Colon (tissue), 2 donors: ENCODE measurements around the gene PARD6B.
"Not testable (repeated sequence)": the region's sequence is repeated elsewhere in the genome, so short reads cannot be mapped to it uniquely, and the experiment has no call there.

Experiments used
- FAIRE-seq: peaks from 2 replicates; lab custom pipeline; 2012; peaks lifted over from hg19 to GRCh38; lab: Jason Lieb, UNC
- donor health status: control.
- donor health status: control.

The PARD6B gene

DNA sequence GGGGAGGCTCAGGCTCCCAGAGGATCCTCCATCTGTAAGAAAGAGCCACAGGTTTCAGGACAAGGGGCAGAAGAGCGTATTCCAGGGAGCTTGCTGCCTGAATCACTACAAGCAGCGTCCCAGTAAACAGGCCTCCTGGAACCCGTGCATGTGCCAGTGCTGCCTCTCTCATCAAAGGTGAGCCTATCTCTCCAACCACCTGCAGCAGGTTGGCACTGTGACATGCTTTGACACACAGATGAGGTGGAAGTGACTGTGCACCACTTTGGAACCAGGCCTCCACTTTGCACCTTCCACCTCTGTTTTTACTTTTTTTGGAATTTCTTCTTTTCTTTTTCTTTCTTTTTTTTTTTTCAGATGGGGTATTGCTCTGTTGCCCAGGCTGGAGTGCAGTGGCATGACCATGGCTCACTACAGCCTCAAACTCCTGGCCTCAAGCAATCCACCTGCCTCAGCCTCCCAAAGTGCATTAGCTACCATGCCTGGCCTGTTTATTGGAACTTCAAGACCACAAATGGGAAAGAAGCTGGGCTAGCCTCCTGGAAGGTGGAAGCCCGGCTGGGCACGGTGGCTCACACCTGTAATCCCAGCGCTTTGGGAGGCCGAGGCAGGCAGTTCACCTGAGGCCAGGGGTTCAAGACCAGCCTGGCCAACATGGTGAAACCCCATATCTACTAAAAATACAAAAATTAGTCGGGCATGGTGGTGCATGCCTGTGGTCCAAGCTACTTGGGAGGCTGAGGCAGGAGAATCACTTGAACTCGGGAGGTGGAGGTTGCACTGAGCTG lies 27.5 kb upstream of the PARD6B start:
- not testable (repeated sequence) for FAIRE-seq

DNA sequence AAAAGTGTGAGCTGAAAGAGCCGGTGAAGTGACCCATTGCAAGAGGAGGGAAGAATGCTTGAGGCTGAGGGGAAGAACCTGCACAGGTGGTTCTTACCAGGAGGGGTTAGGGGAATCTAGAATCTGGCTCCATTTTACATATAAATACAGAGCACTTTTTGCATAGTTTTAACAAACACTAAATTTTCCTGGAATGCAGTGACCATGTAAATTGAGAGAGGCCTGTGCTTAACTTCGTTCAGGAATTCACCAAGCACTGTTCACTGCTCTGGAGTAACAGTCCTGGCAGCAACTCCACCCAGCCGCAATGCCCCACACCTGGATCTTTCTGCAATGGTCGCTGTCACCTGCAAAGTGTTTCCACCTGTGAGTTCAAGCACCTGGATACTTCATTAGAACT lies 26.9 kb upstream of the PARD6B start:
- no peak for FAIRE-seq

- FAIRE-seq = no peak
Observed at GRCh38 chr20:50704971-50705370, 26.4 kb upstream of the PARD6B start.

GRCh38 chr20:50708845-50709635 lies 22.3 kb upstream of the PARD6B start:
- FAIRE-seq = no peak

DNA sequence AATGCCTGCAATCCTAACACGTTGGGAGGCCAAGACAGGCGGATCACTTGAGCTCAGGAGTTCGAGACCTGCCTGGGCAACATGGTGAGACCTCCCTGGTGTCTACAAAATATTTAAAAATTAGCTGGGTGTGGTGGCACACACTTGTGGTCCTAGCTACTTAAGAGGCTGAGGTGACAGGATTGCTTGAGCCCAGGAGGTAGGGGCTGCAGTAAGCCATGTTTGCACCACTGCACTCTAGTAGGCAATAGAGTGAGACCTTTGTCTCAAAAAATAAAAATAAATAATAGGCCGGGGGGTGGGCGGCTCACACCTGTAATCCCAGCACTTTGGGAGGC lies 21.8 kb upstream of the PARD6B start:
- no peak for FAIRE-seq

GRCh38 chr20:50710492-50711063 lies 20.8 kb upstream of the PARD6B start:
- no peak for FAIRE-seq

DNA sequence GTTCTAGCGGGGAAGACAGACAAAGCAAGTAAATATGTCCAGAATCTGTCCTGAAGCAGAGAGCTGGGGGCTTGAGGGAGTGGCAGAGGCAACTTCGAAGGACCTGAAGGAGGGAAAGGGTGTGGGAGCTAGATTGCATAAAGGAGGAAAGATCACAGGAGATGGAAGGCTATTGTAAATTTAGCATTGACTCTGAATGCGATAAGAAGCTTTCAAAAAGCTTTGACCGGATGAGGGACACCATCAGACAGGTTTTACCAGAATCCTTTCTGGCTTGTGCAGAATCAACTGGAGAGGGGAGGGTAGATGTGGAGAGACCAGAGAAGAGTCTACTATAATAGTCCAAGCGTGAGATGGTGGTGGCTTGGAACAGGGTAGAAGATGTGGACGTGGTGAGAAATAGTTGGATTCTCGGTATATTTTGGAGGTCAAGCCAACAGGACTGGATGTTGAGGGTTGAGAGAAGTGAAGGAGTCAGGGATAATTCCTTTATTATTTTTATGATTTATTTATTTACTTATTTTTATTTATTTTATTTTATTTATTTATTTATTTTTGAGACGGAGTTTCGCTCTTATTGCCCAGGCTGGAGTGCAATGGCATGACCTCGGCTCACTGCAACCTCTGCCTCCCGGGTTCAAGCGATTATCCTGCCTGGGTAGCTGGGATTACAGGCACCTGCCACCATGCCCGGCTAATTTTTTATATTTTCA lies 20.1 kb upstream of the PARD6B start:
- FAIRE-seq = no peak

- no peak for FAIRE-seq
Observed at GRCh38 chr20:50712771-50713656, 18.4 kb upstream of the PARD6B start.

- no peak for FAIRE-seq
Observed at GRCh38 chr20:50713657-50714101, 17.7 kb upstream of the PARD6B start.

GRCh38 chr20:50714426-50714825 lies 17.0 kb upstream of the PARD6B start:
- not testable (repeated sequence) for FAIRE-seq

DNA sequence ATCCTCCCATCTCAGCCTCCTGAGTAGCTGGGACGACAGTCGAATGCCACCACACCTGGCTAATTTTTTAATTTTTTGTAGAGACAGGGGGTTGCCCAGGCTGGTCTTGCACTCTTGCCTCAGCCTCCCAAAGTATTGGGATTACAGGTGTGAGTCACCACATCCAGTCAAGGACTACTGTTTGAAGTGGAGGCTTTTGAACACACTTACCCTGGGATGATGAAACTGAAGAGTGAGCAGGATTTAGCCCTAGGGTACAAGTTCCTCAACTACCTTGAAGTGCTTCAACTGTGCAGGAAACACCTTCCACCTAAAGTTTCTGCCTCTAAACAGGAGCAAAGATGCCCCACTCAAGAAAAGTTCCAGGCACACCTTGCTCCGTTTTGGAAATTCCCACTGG lies 15.7 kb upstream of the PARD6B start:
- FAIRE-seq = no peak

DNA sequence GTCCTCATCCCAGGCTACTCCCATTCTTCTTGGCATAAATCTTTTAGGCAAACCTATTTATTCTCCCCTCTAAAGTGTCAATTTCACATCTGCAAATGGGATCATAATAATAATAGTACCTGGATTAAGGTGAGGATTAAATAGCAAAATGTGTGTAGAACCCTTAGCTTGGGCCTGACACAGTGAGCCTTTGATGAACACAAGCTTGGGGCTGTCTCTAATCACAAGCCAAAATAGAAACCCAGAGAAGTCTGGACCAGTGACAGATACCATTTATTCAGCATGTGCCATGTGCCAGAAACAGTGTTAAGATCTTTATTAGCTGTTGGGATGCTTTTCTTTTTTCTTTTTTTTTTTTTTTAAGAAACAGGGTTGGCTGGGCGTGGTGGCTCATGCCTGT lies 14.9 kb upstream of the PARD6B start:
- no peak for FAIRE-seq

- FAIRE-seq = no peak
Observed at GRCh38 chr20:50717312-50717711, 14.1 kb upstream of the PARD6B start.

DNA sequence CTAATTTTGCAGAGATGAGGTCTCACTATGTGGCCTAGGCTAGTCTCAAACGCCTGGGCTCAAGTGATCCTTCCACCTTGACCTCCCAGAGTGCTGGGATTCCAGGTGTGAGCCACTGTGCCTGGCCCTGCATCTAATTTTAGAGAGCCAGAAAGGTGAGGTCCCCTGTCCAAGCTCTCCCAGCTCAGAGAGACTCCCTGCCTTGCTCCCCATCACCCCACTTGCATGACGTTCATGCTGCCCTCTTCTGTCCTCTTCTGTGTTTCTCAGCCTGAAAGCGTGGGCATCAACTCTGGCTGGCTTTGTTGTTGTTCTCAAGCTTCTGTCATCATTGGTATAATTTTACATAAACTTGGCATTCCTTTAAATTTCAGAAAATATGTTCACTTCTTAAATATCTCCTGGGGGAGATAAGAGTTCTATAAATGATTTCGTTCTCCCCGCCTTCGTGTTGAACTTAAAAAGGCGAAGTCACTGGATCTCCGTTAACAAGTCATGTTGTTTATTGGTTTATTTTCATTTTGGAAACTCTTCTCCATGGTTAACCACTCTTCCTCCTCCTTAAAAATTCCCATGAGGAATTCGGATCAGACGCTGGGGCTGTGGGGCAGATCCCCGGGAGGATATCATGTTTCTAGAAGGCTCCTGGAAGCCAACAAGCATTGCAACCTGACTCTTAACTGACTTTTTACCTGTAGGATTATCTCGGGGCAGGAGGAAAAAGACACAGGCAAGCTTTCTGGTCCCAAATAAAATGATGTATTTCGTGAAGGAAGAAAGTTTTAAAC lies 13.2 kb upstream of the PARD6B start:
- no peak for FAIRE-seq

DNA sequence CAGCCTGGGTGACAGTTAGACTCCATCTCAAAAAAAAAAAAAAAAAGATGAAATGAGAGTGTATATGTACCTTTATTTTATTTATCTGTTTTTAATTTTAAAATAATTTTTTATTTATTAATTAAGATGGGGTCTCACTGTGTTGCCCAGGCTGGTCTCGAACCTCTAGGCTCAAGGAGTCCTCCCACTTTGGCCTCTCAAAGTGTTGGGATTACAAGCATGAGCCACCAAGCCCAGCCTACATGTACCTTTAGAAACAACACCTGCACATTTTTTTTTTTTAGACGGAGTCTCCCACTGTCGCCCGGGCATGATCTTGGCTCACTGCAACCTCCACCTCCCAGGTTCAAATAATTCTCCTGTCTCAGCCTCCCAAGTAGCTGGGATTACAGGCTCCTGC lies 12.1 kb upstream of the PARD6B start:
- FAIRE-seq = no peak

- no peak for FAIRE-seq
Observed at GRCh38 chr20:50720026-50720425, 11.4 kb upstream of the PARD6B start.

DNA sequence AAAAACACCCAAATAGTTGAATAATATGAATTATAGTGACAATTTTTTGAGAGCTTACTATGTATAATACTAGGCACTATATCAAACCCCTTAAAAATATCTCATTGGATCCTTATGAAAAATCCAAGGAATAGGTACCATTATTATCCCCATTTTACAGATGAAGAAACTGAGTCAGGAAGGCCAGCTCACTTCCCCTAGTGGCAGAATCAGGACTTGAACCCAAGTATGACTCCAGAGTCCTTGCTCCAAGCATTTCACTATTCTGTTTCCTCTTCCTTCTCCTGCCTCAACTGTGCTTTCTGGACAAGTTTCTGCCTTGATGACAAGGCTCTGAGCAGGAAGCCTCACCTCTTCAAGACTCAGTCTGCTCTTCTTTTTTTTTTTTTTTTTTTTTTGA lies 10.8 kb upstream of the PARD6B start:
- no peak for FAIRE-seq

DNA sequence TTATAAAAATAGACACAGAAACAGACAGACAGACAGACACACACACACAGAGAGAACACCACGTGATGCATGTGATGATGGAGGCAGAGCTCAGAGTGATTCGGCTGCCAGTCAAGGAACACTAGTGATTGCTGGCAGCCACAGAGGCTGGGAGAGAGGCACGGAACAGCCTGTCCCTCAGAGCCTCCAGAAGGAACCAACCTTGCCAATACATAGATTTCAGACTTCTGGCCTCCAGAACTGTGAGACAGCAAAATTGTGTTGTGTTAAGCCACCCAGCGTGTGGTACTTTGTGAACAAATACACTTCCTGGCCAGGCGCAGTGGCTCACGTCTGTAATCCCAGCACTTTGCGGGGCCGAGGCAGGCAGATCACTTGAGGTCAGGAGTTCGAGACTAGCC lies 9.5 kb upstream of the PARD6B start:
- no peak for FAIRE-seq

DNA sequence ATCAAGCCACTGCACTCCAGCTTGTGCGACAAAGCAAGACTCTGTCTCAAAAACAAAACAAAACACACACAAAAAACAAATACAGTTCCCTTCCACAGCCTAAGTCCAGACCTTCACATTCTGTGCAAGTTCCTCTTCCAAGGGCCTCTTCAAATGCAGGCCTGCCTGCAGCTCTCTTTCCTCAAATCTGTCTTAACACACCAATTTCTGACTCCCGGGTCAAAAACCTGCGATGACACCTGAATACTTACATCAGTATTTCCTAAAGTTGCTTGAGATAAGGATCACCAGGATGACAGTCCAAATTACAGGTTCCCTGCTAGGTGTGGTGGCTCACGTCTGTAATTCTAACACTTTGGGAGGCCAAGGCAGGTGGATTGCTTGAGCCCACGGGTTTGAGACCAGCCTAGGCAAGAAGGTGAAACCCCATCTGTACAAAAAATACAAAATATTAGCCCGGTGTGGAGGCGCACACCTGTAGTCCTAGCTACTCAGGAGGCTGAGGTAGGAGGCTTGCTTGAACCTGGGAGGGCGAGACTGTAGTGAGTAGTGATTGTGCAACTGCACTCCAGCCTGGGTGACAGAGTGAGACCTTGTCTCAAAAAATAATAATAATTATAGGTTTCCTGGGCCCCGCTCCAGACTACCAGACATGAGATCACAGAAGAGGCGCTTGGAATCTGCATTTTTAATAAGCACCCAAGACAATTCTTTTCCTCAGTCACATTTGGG lies 8.8 kb upstream of the PARD6B start:
- FAIRE-seq = no peak

GRCh38 chr20:50723672-50724071 lies 7.7 kb upstream of the PARD6B start:
- no peak for FAIRE-seq
